Frontal cortex (tissue), 4 donors: ENCODE data around the gene GATC. TPM values are rescaled to one million over a fixed set of nuclear protein-coding genes. Genes with fewer than 3 reads are reported as not detected.

ENCODE experiments used
- DNase-seq, 2 donors: peaks; one replicate each; pipeline ENCODE4 v3.0.0; 2012; ENCODE audit warnings: low spot score in 2 of 2
- FAIRE-seq: peaks from 2 replicates; lab custom pipeline; 2012; peaks lifted over from hg19 to GRCh38; lab: Jason Lieb, UNC
- small RNA-seq: library from RNA; depleted of rRNA; stranded (forward); fragments of <200 nt; gene quantifications from one replicate; pipeline ENCODE3, GENCODE V24; 2014
- total RNA-seq: library from RNA; depleted of rRNA; stranded (reverse); fragments of >200 nt; gene quantifications from one replicate; pipeline ENCODE4 v1.2.3, GENCODE V29; 2014
- donor health status: control.
- donor health status: control.
- donor health status: control.

Gene GATC
- total RNA-seq, 1 donor from 2014 or later, result 28.9 TPM

DNA sequence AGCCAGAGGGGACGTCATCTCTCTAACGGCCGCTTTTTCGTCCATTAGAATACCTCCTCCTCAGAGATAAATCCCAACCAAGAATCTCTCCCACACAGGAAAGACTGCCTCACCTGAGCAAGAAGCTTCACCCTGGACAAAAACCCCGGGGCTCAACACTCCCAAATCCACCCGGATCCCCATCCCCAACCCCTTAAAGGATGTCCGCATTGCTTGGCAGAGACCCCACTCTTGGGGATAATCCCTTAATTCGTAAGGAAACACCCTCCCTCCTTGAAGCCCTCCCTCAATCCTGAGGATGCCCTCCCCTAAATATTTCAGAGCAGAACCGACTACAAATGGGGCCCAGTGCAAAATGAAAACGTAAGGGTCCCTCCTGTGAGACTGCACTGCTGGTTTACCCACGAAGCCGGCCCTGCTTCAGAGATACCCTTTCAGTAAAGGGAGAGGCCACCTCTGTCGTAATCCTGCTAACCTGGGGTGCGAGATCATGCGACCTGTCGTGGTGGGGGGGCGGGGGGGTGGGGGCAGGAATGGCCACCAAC lies 49.0 kb downstream of the GATC start:
- no peak for FAIRE-seq
- no peak for DNase-seq

DNA sequence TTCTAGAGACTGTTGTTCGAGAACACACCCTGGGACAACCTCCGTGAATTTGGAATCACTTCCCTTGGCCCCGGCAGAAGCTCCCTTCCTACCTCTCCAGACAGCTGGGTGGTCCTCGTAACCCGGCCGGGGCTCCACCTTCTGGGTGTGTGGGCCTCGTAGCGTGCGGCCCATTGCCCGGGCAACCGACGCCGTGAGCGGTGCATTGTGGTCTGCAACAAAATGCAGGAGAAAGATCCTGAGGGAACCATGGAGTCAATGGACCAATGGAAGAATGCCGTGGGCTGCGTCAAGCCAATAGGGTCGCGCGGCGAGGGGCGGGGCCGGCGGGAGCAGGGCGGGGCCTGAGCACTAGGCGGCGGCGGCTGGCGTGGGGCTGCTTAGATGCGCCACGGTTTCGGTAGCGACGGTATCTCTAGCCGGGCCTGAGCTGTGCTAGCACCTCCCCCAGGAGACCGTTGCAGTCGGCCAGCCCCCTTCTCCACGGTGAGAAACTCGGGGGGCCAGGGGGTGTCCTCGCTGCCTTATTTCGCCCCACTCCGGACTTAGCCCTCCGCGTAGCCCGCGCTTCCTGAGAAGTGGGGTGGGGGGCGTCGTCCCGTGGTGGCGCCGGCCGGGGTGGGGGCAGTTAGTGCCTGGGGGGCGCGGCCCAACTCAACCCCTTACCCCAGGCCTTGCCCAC lies 49.6 kb downstream of the GATC start, which contains the start of gene DYNLL1:
TSS of gene DYNLL1 (plus strand) at position 383 of the 682 bp plus-strand sequence. CDS start 309 bp downstream, outside the sequence.
- peak; percentile 89 to 95 for DNase-seq
- FAIRE-seq, result no peak

DNA sequence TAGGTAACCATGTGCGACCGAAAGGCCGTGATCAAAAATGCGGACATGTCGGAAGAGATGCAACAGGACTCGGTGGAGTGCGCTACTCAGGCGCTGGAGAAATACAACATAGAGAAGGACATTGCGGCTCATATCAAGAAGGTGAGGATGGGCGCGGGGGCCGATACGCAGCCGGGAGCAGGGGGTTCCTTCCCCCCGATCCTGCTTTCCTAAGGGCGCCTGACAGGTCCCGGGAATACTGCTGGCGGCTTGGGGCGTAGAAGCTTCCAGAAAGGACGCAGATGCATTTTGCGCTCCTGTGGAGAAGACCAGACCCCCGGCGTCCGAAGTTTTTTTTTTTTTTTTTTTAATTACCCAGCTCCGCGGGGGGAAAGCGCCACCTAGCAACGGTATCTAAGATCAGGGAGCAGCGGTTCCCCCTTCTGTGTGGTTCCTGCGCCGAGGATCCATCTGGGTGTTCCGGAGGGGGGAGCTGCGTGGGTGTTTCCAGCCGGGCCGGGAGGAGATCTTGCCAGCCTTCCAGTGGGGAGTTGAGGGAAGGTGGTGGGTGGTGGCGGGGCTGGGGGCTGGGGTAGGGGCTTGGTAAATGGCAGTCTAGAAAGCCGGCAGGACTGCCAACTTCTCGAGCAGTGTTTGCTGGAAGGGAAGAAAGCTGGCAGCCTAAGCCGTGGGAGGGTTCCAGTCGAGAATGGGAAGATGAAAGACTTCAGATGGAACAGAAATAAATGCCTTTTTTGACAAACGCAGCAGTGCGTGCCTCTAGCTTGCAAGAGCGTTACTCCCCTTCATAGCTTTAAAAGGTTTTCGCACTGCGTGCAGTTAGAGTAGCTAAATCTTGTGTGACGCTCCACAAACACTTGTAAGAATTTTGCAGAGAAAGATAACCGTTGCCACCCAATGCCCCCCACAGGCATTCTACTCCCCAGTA lies 50.4 kb downstream of the GATC start:
- FAIRE-seq (no peak), DNase-seq (peak; percentile 78 to 80)

DNA sequence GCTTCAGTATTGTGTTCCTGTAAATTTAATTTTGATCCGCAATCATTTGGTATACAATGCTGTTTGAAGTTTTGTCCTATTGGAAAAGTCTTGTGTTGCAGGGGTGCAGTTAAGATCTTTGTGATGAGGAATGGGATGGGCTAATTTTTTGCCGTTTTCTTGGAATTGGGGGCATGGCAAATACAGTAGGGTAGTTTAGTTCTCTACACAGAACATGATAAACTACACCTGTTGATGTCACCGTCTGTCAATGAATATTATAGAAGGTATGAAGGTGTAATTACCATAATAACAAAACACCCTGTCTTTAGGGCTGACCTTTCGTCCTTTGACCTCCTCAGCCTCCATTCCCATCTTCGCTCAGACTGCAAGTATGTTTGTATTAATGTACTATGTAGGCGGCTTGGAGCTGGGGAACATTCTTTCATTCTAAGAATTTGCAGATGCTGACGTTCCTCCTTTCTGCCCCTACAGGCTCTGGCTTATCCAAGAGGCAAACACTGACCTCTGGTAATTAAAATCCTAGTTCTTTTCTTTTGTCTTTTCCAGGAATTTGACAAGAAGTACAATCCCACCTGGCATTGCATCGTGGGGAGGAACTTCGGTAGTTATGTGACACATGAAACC lies 51.4 kb downstream of the GATC start:
- no peak for FAIRE-seq
- no peak for DNase-seq

DNA sequence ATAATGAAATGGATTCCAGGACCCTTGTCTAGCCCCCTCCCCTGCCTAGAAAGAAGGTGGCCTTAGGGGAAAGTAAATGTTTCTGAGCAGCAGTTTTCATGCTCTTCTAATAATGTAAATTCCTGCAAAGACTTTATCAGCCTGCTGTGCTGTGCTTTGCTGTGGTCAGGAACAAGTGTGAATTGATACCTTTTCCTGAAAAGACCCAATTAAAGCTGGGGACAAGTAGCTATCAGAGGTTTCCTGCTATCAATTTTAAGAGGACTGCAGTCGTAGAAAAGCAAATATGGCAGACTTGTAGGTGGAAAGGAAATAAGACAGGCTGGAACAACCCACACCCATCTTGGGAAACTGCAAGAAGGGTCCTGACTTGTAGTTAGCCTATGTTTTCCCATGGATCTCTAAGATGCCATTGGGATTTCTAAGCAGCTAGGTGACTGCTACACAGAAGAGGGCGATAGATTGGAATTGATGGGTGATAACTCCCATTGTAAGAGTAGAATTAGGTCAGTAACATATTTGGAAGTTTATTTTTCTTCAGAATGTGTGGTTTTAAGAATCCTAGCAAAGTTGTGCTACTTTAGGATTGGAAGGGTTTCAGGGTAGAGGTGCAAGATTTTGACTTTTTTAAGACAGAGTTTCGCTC lies 52.7 kb downstream of the GATC start:
- FAIRE-seq, result no peak
- no peak for DNase-seq

DNA sequence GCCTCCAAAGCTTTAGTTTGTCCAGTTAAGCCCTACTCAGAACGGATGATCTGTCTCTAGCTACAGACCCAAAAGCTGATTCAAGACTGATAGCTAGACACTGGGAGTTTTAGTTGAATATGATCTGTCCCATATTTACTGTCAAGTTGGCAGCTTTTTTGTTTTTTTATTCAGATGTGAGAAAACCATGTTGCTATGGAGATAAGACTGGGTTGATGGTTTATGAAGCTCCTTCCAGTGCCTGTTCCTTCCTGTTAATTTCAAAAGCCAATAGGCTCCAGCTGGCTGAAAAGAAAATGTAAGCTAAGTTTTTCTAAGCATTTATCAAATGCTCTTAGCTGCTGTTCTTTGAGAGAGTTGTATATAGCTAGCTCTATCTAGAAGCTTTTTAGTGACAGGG lies 54.3 kb downstream of the GATC start:
- DNase-seq (no peak), FAIRE-seq (no peak)

DNA sequence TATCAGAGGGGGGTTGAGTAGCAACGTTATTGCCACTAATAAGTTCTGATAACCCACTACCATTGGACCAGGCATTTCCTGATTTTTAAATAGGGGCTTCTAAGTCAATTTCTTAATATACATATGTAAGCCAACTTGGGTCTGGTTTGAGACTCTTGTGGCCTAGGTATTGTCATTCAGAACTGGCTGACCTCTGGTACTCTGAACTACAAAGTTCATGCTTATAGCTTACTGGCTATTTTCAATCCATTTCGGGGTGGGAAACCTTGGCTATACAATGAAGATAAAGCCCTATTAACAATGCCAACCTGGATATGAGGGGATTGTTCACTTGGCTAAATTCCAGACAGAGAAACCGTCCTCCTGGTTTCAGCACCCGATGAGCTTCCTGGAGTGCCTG lies 58.3 kb downstream of the GATC start:
- no peak for FAIRE-seq
- DNase-seq, result no peak

DNA sequence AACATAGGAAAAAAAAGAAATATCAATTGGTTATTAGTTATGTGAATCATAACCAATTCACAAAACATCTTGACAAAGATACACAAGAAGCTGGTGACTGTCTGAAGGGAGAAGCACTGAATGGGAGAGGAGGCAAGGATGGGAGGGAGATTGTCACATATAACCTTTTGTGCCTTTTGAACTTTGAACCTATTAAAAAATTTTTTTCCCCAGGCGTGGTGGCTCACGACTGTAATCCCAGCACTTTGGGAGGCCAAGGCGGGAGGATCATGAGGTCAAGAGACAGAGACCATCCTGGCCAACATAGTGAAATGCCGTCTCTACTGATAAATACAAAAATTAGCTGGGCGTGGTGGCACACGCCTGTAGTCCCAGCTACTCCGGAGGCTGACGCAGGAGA lies 62.3 kb downstream of the GATC start:
- DNase-seq, result no peak
- FAIRE-seq, result no peak

Small RNA genes within 50 kb of the gene (small RNA-seq; reads per million reads assigned to genes)
- gene RF00019, result not detected

Other genes with a start within 250 kb of the GATC start
- gene RPLP0, start 245.3 kb upstream of the GATC start, total RNA-seq, result 1,889 TPM
- 2.4 TPM for gene PXN, start 180.7 kb upstream of the GATC start, total RNA-seq
- under 0.01 TPM for gene RNU4-2, start 154.5 kb upstream of the GATC start, total RNA-seq
- under 0.01 TPM for gene RNU4-1, start 153.2 kb upstream of the GATC start, total RNA-seq
- 4.1 TPM for gene SIRT4, start 144.1 kb upstream of the GATC start, total RNA-seq
- not detected for gene PLA2G1B, start 118.7 kb upstream of the GATC start, total RNA-seq
- gene MSI1, start 77.3 kb upstream of the GATC start, total RNA-seq, result 6.9 TPM
- gene COX6A1, start 8.3 kb upstream of the GATC start, total RNA-seq, result 489 TPM
- 11.0 TPM for gene TRIAP1, start 60 bp upstream of the GATC start, total RNA-seq
- gene SRSF9, start 23.3 kb downstream of the GATC start, total RNA-seq, result 92.5 TPM
- gene DYNLL1, start 49.7 kb downstream of the GATC start, total RNA-seq, result 279 TPM
- gene COQ5, start 82.7 kb downstream of the GATC start, total RNA-seq, result 25.3 TPM
- 119 TPM for gene RNF10, start 87.9 kb downstream of the GATC start, total RNA-seq
- 27.3 TPM for gene POP5, start 135.0 kb downstream of the GATC start, total RNA-seq
- gene CABP1, start 194.2 kb downstream of the GATC start, total RNA-seq, result 2.0 TPM
- 35.5 TPM for gene MLEC, start 240.7 kb downstream of the GATC start, total RNA-seq